ENCODE measurements around the gene UPK2.

The UPK2 gene

GRCh38 chr11:118997627-118998387, 41.7 kb downstream of the UPK2 start, which contains the start of gene CENATAC:
TSS of gene CENATAC (plus strand) at chr11:118998138. CDS start at chr11:118998198, 60 bp downstream.
- no peaks in the 10 kb centered on the region for H3K27me3 ChIP-seq (ENCODE audit: control insufficient read depth, insufficient read depth, low read length, poor library complexity, severe bottlenecking)
- peak within 1 kb of the TSS; percentile 99 for H3K4me3 ChIP-seq (ENCODE audit: insufficient read depth, low read depth, low read length)
- H3K36me3 ChIP-seq (ENCODE audit: control insufficient read depth, insufficient read depth, low read length) = peaks cover 8% of the 10 kb centered on the region
- 0 to 1% methylated on average over 54 of the region's 54 CpGs for WGBS, 2 experiments
- peaks cover 7% of the 10 kb centered on the region for H3K4me1 ChIP-seq (ENCODE audit: control insufficient read depth, insufficient read depth, low read length)
- no peaks in the 10 kb centered on the region for H3K9me3 ChIP-seq (ENCODE audit: control insufficient read depth, low read length)
- H3K27ac ChIP-seq (ENCODE audit: insufficient read depth, low read depth, low read length, poor library complexity, severe bottlenecking) = peak within 1 kb of the TSS; percentile 54

DNA sequence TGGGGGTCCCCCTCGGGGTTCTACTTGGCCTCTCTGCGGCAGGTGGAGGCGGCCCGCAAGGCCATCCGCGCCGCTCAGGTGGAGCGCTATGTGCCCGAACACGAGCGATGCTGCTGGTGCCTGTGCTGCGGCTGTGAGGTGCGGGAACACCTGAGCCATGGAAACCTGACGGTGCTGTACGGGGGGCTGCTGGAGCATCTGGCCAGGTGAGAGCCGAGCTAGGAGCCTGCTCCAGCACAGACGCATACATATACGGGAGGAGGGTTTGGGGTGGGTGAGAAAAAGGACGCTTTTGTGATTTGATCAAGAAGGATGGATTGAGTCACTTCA, 42.3 kb downstream of the UPK2 start:
- peaks cover 8% of the 10 kb centered on the region for H3K36me3 ChIP-seq (ENCODE audit: control insufficient read depth, insufficient read depth, low read length)
- H3K27ac ChIP-seq (ENCODE audit: insufficient read depth, low read depth, low read length, poor library complexity, severe bottlenecking) = peak overlapping the region; percentile 44
- 1% methylated on average over 19 of the region's 19 CpGs for WGBS, 2 experiments
- H3K4me1 ChIP-seq (ENCODE audit: control insufficient read depth, insufficient read depth, low read length) = peaks cover 7% of the 10 kb centered on the region
- peak overlapping the region; percentile 99 for H3K4me3 ChIP-seq (ENCODE audit: insufficient read depth, low read depth, low read length)
- no peaks in the 10 kb centered on the region for H3K27me3 ChIP-seq (ENCODE audit: control insufficient read depth, insufficient read depth, low read length, poor library complexity, severe bottlenecking)
- H3K9me3 ChIP-seq (ENCODE audit: control insufficient read depth, low read length) = no peaks in the 10 kb centered on the region

GRCh38 chr11:118998822-118999221, 42.7 kb downstream of the UPK2 start:
- peak overlapping the region; percentile 99 for H3K4me3 ChIP-seq (ENCODE audit: insufficient read depth, low read depth, low read length)
- no peaks in the 10 kb centered on the region for H3K27me3 ChIP-seq (ENCODE audit: control insufficient read depth, insufficient read depth, low read length, poor library complexity, severe bottlenecking)
- H3K4me1 ChIP-seq (ENCODE audit: control insufficient read depth, insufficient read depth, low read length) = peaks cover 7% of the 10 kb centered on the region
- H3K27ac ChIP-seq (ENCODE audit: insufficient read depth, low read depth, low read length, poor library complexity, severe bottlenecking) = peak overlapping the region; percentile 32
- peaks cover 4% of the 10 kb centered on the region for H3K36me3 ChIP-seq (ENCODE audit: control insufficient read depth, insufficient read depth, low read length)
- WGBS, 2 experiments = 33 to 38% methylated on average over 5 to 6 of the region's 6 CpGs
- H3K9me3 ChIP-seq (ENCODE audit: control insufficient read depth, low read length) = no peaks in the 10 kb centered on the region

GRCh38 chr11:119000906-119001305, 44.8 kb downstream of the UPK2 start:
- no peaks in the 10 kb centered on the region for H3K27me3 ChIP-seq (ENCODE audit: control insufficient read depth, insufficient read depth, low read length, poor library complexity, severe bottlenecking)
- peaks cover 4% of the 10 kb centered on the region for H3K36me3 ChIP-seq (ENCODE audit: control insufficient read depth, insufficient read depth, low read length)
- H3K4me1 ChIP-seq (ENCODE audit: control insufficient read depth, insufficient read depth, low read length) = peaks cover 7% of the 10 kb centered on the region
- H3K9me3 ChIP-seq (ENCODE audit: control insufficient read depth, low read length) = no peaks in the 10 kb centered on the region
- 94 to 100% methylated on average over 1 of the region's 1 CpG for WGBS, 2 experiments
- H3K4me3 ChIP-seq (ENCODE audit: insufficient read depth, low read depth, low read length) = no peak overlapping the region
- no peak overlapping the region for H3K27ac ChIP-seq (ENCODE audit: insufficient read depth, low read depth, low read length, poor library complexity, severe bottlenecking)

DNA sequence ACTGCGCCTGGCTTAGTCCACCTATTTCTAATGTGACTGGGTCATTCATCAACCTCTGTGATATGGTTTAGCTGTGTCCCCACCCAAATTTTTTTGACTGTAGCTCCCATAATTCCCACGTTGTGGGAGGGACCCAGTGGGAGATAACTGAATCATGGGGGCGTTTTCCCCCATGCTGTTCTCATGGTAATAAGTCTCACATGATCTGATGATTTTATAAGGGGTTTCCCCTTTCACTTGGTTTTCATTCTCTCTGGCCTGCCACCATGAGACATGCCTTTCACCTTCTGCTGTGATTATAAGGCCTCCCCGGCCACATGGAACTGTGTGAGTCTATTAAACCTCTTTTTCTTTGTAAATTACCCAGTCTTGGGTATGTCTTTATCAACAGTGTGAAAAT, 50.6 kb downstream of the UPK2 start:
- WGBS, 2 experiments = 95 to 98% methylated on average over 4 of the region's 4 CpGs
- H3K4me1 ChIP-seq (ENCODE audit: control insufficient read depth, insufficient read depth, low read length) = no peaks in the 10 kb centered on the region
- H3K27ac ChIP-seq (ENCODE audit: insufficient read depth, low read depth, low read length, poor library complexity, severe bottlenecking) = no peak overlapping the region
- peaks cover 14% of the 10 kb centered on the region for H3K36me3 ChIP-seq (ENCODE audit: control insufficient read depth, insufficient read depth, low read length)
- H3K27me3 ChIP-seq (ENCODE audit: control insufficient read depth, insufficient read depth, low read length, poor library complexity, severe bottlenecking) = no peaks in the 10 kb centered on the region
- no peak overlapping the region for H3K4me3 ChIP-seq (ENCODE audit: insufficient read depth, low read depth, low read length)
- H3K9me3 ChIP-seq (ENCODE audit: control insufficient read depth, low read length) = no peaks in the 10 kb centered on the region
